Kidney tubule cell (primary cell): ENCODE measurements around the gene GOT2.
"Not testable (repeated sequence)": the region's sequence is repeated elsewhere in the genome, so short reads cannot be mapped to it uniquely, and the experiment has no call there.

Source experiments
- DNase-seq: peaks from one replicate; pipeline ENCODE4 v3.0.0-alpha.2; 2018; ENCODE audit warnings: low spot score

GOT2 gene

DNA sequence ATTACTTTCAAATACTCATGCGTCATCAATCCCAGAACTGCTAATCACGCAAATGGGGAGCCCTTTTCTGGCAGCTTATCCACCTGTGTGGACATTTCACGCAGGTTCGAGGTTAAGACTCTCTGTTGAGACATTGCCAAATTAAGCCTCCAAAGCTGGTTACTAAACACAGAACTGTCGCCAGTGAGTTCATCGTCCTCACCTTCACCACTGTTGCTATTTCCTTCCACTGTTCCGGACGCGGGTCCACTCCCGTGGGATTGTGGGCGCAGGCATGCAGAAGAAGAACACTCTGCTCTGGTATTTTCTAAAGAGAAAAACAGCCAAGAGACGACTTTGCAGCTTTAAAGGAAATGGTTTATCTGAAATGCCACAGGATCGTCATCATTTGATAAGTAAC is 16.1 kb downstream of the GOT2 start:
- no peak for DNase-seq

DNA sequence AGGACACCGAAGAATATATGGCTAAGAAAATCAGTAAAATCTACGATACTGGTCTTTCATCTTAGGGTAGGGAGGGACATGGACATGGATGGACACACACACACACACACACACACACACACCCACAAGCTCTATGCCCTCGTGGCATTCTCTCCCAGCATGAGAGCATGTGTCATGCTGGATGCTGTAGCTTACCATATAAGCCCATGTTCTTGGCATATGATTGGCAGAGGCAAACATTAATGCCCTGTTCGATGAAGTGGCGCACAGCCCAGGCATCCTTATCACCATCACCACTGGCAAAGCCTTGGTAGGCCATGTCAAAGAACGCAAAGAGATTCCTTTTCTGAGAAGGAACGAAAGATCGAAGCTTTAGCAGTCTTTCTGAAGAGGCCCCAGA is 17.6 kb downstream of the GOT2 start:
- DNase-seq, result no peak

DNA sequence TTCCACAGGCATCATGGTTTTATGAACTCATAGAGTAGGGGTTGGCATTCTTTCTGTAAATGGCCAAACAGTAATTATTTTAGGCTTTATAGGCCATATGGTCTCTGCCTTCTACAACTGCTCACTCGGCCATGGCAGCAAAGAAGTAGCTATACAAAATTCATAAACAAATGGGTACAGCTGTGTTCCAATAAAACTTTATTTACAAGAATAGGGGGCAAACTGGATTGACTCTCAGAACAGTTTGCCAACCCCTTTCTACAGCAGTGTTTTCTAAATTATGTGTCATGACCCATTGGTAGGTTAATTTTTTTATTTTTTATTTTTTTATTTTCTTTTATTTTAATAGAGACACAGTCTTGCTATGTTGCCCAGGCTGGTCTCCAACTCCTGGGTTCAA is 20.4 kb downstream of the GOT2 start:
- no peak for DNase-seq

DNA sequence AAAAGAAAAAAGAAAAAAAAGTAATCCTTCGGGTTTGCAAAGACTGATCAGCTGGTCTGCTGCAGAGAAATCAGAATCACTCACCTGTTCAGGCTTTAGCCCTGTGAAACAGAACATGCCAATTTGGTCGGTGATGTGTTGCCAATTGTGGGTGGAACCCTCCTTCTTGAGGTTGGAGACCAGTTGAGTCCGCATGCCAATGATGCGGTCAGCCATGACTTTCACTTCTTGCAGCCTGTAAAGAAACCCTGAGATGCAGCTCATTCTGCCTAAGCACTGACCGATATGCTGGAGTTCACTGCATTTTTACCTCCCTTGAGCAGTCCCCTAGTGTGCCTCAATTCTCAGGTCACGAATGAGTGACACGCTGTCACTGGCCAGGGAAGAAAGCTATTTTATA is 24.8 kb downstream of the GOT2 start:
- DNase-seq, result peak; percentile 90

DNA sequence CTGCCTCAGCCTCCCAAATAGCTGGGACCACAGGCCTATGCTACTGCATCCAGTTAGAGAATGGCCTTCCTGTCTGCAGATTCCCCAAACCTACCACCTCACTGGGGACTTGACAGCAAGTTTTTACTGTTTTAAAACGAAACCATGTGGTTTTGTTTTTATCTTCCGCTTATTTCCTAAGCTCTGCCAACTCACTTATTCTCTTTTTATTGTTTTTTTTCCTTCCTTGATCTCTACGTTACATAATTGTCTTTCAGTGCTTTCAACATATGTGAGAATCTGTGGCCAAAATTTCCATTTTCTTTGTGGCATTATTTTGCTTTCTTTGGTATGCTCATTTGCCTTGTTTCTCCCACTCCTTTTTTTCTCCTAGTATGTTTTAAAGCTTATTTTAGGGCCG is 35.0 kb downstream of the GOT2 start:
- no peak for DNase-seq

DNA sequence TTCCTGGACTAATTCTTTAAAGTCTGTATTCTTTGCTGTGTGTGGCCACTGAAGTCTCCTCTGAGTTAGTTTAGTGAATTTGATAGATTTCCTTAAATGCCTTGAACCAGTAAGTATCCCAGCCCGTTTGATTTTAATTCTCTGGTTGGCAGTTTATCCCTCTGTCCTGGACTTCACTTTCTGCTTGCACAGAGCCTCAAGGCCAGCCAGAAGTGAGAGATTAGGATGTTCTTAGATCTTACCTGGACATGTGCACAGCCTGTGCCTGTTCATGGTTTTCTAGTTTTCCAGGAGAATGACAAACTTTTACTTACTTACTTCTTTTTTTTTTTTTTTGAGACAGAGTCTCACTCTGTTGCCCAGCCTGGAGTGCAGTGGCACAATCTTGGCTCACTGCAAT is 38.7 kb downstream of the GOT2 start:
- DNase-seq, result no peak

DNA sequence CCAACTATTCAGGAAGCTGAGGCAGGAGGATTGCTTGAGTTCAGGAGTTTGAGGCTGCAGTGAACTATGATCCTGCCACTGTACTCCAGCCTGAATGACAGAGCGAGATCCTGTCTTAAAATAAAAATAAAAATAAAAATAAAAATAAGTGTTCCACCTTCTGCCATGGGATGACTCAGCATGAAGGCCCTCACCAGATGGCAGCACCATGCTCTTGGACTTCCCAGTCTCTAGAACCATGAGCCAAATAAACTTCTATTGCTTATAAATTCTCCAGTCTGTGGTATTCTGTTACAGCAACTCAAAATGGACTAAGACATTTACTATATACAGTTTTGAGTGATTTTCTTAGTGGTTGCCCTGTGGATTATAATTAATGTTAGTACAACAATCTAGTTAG is 41.7 kb downstream of the GOT2 start:
- no peak for DNase-seq

DNA sequence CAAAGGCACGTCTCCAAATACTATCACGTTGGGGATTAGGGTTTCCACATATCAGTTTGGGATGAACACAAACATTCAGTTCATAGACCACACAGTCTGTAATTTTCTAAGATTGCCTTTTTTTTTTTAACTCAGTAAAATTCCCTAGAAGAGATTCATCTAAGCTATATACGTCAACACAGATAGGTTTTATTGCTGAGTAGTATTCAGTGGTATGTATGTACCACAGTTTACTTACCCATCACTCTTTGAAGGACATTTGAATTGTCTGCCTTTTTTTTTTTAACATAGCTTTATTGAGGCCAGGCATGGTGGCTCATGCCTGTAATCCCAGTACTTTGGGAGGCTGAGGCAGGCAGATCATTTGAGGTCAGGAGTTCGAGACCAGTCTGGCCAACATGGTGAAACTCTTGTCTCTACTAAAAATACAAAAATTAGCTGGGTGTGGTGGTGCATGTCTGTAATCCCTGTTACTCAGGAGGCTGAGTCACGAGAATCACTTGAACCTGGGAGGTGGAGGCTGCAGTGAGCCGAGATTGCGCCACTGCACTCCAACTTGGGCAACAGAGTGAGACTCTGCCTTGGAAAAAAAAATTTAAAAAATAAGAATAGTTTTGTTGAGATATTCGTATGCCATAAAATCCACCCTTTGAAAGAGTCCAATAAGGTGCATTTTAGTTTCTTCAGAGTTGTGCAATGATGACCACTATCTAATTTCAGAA is 47.0 kb downstream of the GOT2 start:
- DNase-seq, result not testable (repeated sequence)

DNA sequence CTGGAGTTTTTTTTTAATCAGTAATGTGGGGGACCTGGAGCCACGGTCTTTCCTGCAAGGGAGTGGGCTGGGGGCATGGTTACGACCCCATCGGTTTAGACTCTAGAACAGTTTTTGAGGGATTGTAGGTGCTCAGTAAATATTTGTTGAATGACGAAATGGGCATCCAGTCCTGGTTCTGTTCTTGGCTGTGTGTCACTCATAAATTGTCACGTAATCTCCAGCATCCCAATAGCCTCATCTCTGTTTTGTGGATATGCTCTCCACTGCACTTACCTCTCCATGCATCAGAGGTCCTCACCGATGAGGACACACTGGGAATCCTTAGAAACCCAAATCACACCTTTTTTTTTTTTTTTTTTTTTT is 49.0 kb downstream of the GOT2 start:
- no peak for DNase-seq

DNA sequence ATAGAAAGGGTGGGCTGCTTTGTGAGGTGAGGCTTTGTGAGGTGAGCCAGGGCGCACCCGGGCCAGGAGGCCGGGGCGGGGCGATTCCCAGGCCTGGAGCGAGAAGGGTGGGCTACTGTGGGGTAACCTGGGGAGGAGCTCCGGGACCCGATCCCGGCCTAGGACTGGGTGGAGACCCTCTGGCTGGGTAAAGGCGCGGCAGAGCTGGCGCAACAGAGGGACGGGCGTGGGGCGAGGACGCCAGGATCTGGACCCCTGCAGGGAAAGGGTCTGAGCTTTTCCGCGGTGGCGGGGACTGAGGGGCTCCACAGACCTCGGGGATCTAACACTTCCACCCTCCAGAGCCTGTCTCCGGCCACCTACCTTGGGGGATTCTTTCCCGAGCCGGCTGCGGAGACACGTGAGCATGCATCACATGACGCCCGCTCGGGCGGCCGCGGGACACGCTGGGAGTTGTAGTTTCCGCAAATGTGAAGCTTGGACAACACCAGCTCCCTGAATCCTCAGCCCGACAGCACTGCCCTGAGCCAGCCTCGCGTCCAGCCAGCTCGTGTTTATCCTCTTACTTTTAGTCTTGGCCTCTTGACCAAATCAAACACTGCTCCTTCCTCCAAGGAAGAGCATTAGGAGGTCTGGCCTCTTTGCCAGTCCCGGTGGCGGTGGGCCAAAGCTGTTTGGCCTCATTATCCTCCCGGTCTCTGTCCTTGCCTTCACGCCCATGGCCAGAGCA is 49.6 kb downstream of the GOT2 start, which contains the start of gene SLC38A7:
Gene SLC38A7 (minus strand): TSS at position 417 of the 730 bp plus-strand sequence. CDS start 4,644 bp downstream, outside the sequence.
- peak; percentile 82 for DNase-seq

DNA sequence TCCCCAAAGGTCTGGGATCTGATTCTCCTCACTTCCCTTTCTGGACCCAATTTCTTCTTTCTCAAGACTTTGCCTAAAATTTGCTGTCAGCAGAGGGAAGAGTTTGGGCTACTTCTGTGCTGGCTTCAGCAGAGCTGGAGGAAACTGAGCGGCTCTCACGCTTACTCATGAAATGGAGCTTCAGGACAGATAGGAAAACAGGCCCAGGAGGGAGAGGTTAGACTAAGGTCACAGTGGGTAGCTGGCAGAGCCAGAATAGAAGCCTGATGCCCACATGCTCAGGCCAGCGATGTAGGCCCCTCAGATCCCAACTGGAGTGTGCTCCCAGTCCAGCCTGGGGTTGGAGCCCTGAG is 50.1 kb downstream of the GOT2 start:
- peak; percentile 30 for DNase-seq

DNA sequence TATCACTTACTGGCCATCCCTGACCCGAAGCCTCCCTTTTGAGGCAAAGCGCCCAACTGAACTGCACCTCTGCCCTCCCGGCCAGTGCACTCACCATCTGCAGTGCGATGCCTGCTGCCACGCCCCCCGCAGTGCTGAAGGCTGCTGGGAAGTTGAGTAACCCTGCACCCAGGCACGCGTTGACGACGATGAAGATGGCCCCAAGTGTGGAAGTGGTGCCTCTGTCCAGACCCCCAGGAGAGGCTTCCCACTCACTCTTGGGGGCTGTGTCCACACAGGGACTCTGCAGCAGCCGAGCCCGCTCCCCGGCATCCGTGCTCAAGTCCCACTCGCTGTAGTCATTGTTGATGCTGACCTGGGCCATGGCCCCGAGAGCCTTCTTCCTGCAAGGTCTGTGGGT is 54.4 kb downstream of the GOT2 start:
- no peak for DNase-seq

DNA sequence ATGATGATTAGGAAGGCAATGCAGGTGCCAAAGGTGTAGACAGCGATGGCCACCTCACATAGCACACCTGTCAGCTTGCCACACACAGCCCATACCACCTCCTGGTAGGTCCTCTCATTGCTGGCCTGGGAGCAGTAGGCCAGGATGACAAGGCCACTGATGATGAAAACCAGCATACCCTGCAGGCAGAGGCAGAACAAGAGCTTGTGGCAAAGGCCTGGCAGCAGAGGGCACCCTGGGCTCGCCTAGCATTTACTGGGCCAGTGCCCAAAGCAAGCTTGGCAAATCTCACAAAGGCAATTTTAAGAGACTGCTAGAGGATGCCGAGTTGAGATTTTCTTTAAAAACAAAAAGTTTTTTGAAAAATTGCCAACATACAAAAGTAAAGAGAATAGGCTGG is 55.4 kb downstream of the GOT2 start:
- DNase-seq, result peak; percentile 51

DNA sequence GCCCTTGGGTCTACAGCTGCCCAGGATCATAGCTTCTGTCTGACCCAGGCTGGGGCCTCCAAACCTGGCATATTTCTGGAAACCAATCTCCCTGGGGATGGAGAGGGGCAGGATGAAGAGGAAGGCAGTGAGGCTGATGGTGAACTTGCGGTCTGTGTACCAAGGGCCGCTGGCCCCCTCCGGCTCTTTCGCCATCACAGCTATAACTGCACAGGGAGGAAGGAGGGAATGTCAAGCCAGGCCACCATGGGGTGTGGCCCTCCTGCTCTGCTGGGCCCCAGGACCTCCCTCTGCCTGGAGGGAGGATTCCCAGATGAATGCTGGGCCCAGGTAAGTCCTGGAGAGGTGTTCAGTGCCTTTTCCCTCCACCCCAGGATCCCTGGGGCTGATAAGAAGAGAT is 55.8 kb downstream of the GOT2 start:
- DNase-seq, result no peak

DNA sequence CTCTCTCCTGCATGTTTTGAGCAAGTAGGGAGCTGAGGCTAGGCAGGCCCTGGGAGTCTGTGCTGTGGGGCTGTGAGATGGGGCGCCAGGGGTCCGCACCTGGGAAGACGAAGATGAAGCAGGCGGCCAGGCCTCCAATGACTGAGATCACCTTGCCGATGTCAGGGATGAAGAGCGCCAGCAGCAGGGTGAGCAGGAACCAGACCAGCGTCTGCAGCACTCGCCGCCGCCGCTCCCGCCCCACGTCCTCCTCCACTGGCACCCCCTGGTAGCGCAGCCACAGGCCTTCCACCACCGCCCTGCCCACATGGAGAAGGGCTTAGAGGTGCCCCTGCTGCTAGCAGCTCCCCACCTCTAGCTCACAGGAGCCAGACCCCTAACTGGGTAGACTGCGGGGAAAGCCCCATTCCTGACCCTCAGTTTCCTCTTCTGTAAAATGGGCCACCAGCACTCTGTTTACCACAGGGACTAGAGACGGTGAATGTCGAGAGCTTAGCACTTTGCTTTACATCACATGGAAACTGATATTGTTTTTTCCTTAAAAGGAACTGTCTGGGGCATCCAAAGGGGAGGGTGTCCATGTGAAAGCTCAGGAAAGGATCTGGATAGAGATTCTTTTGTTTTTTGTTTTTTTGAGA is 63.1 kb downstream of the GOT2 start:
- DNase-seq, result no peak

DNA sequence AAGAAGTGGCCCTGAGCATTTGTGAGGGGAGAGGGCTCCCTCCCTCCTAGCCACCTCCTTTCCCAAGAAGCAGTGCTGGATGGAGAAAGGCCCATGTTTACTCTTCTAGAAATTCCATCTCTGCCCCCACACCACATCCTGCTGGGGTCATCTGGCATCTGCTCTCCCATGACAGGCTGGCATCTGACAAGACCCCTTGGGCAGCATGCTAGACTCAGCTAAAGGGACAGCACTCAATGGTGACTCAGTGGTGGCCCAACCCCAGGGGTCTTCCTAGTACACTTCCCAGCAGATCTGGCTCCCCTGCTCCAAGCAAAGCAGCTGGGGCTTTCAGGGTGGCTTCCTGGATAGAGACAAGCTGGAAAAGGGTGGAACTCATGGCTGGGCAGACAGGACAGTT is 63.9 kb downstream of the GOT2 start:
- DNase-seq, result no peak

DNA sequence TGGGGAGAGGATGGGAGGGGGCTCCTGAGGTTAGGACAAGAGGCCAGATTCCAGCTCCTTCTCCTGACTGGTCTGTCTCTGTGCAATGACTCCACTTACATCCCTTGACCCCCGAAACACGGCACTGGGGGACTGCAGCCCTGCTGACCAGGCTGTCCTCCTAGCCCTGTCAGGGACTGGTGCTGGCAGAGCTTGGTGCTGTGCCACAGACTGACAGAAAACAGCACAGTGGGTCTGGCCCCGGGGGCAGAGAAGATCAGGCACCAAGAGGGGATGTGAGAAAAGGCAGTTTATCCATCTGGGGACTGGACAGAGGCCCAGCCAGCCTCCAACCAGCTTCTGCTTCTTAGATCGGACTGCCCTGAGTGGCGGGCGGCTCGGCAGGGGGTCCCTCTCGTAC is 68.9 kb downstream of the GOT2 start:
- no peak for DNase-seq

DNA sequence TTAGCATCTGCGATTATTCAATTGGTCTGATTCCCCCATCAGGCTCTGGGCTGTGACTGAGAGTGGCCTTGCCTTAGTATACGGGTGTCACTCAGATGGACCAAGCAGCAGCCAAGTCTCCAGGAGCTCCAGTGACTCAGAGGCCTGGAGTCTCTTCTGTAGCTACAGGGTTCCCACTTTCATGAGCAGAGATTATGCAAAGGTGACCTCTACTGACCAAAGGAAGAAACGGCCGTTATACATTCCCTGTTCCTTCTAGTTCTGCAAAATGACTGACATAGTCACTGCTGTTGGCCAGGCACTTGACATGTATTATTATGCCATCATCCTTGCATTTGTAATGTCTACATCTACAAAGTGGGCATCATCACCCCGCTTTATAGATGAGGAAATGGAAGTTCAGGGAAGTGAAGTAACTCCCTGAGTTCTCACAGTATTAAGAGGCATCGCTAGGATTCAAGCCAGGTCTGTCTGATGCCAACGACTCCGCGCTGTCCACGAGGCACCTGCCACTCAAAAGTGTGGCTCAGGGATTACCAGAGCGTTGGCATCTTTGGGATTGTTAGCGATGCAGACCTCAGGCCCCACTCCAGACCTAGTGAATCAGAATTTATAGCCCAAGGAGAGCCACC is 72.8 kb downstream of the GOT2 start:
- peak; percentile 90 for DNase-seq

DNA sequence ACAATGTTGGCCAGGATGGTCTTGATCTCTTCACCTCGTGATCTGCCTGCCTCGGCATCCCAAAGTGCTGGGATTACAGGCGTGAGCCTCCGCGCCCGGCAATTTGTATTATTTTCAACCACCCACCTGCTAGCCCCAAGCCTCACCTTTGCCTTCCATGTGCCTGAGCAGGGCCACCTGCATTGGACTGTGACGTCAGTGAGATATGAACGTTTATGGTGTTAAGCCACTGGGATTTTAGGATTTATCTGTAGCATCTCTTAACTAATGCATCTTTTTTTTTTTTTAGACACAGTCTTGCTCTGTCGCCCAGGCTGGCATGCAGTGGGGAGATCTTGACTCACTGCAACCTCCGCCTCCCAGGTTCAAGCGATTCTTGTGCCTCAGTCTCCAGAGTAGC is 74.2 kb downstream of the GOT2 start:
- DNase-seq, result not testable (repeated sequence)

DNA sequence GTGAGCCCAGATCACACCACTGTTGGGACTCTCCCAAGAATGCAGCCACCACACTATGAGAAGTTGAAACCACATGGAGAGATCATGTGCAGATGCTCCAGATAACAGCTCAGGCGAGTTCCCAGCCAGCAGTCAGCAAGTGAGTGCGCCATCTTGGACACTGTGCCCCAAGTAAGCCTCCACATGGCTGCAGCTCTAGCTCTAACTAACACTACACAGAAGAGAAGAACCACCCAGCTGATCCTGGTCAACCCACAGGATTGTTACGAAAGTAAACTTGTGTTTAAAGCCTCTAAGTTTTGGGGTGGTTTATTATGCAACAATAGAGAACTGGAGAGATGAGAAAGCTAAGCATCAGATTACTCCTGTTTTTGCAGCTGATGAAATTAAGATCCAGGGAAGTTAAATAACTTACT is 75.3 kb downstream of the GOT2 start:
- DNase-seq, result no peak
